Adrenal gland (tissue), 5 donors: ENCODE measurements around the gene GSG1L2.

Experiments
- POLR2A ChIP-seq, 2 donors: fragments of 450-650 bp; IDR thresholded peaks; one replicate each; pipeline ENCODE4 v1.6.1; 2017; ENCODE audit warnings: antibody characterized with exemption in 2 of 2, mild to moderate bottlenecking in 2 of 2, moderate library complexity in 1 of 2
- TF ChIP-seq, protein P1 (sequence below), 6 experiments: fragments of 450-650 bp in 4 of 6; fragments of 200-600 bp in 2 of 6; sonication (generic) in 1 of 6; IDR thresholded peaks; 1 replicate in 5 of 6; 2 replicates in 1 of 6; pipeline versions ENCODE4 v1.5.1 to v1.8.0; 2016 to 2021; ENCODE audit warnings: antibody characterized with exemption in 6 of 6, mild to moderate bottlenecking in 2 of 6, moderate library complexity in 1 of 6
- donor health status: DM: no; HTN: no; CAD: no.

DNA sequence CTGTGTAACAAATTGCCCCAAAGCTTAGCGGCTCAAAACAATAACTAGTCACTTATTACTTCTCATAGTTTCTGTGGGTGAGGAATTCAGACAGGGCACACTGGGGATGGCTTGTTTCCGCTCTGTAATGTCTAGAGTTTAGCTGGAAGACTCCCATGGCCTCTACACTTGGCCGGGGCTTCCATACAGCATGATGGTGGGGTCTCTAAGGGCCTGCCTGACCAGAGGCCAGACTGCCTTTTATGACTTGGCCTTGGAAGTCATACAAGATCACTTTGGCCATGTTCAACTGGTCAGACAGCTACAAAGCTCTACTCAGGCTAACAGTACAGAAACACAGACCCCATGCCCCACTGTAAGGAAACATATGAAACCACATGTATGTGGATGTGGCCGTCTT is 12.0 kb upstream of the GSG1L2 start:
- TF ChIP-seq, protein P1, sequence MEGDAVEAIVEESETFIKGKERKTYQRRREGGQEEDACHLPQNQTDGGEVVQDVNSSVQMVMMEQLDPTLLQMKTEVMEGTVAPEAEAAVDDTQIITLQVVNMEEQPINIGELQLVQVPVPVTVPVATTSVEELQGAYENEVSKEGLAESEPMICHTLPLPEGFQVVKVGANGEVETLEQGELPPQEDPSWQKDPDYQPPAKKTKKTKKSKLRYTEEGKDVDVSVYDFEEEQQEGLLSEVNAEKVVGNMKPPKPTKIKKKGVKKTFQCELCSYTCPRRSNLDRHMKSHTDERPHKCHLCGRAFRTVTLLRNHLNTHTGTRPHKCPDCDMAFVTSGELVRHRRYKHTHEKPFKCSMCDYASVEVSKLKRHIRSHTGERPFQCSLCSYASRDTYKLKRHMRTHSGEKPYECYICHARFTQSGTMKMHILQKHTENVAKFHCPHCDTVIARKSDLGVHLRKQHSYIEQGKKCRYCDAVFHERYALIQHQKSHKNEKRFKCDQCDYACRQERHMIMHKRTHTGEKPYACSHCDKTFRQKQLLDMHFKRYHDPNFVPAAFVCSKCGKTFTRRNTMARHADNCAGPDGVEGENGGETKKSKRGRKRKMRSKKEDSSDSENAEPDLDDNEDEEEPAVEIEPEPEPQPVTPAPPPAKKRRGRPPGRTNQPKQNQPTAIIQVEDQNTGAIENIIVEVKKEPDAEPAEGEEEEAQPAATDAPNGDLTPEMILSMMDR (IDR thresholded peaks at IDR 0.05) = no peak
- TF ChIP-seq POLR2A (IDR thresholded peaks at IDR 0.05) = no peak
